Femur (tissue), 1 donor: ENCODE results near the gene TRIM21.
"Not testable (repeated sequence)": the region's sequence is repeated elsewhere in the genome, so short reads cannot be mapped to it uniquely, and the experiment has no call there.

Source experiments
- DNase-seq: peaks from one replicate; pipeline ENCODE4 v3.0.0-alpha.2; 2017

Gene TRIM21

GRCh38 chr11:4393209-4393857 is at the start of gene TRIM21:
Gene TRIM21 (minus strand): TSS chr11:4393702. CDS start chr11:4390409, 3,293 bp downstream.
- peak; percentile 91 for DNase-seq

- DNase-seq, result no peak
Observed at GRCh38 chr11:4441515-4441914, 48.0 kb upstream of the TRIM21 start.

GRCh38 chr11:4436411-4436810 is 42.9 kb upstream of the TRIM21 start:
- DNase-seq, result no peak

GRCh38 chr11:4433856-4434255 is 40.4 kb upstream of the TRIM21 start:
- no peak for DNase-seq

- DNase-seq, result no peak
Observed at GRCh38 chr11:4430051-4430450, 36.5 kb upstream of the TRIM21 start.

GRCh38 chr11:4418403-4418802 is 24.9 kb upstream of the TRIM21 start:
- no peak for DNase-seq

GRCh38 chr11:4416816-4417215 is 23.3 kb upstream of the TRIM21 start:
- DNase-seq, result no peak

GRCh38 chr11:4416306-4416705 is 22.8 kb upstream of the TRIM21 start:
- DNase-seq, result no peak

- not testable (repeated sequence) for DNase-seq
Observed at GRCh38 chr11:4406206-4406605, 12.7 kb upstream of the TRIM21 start.

- no peak for DNase-seq
Observed at GRCh38 chr11:4393858-4394223, 339 bp upstream of the TRIM21 start.

GRCh38 chr11:4388221-4388620 is 5.3 kb downstream of the TRIM21 start:
- no peak for DNase-seq

GRCh38 chr11:4385978-4386740 is 7.3 kb downstream of the TRIM21 start:
- DNase-seq, result no peak

- no peak for DNase-seq
Observed at GRCh38 chr11:4381901-4382300, 11.6 kb downstream of the TRIM21 start.

GRCh38 chr11:4375431-4376140 is 17.9 kb downstream of the TRIM21 start:
- no peak for DNase-seq

- DNase-seq, result no peak
Observed at GRCh38 chr11:4370166-4370565, 23.3 kb downstream of the TRIM21 start.

GRCh38 chr11:4368286-4368685 is 25.2 kb downstream of the TRIM21 start, which contains the start of gene OR52B4:
Gene OR52B4 (minus strand): TSS chr11:4368386. CDS start chr11:4368295, 91 bp downstream.
- DNase-seq, result no peak

GRCh38 chr11:4348142-4348541 is 45.4 kb downstream of the TRIM21 start:
- DNase-seq, result not testable (repeated sequence)

- DNase-seq, result not testable (repeated sequence)
Observed at GRCh38 chr11:4345366-4345765, 48.1 kb downstream of the TRIM21 start.
